ENCODE measurements around the gene TBC1D2B. TPM values are rescaled to one million over a fixed set of nuclear protein-coding genes. Genes with fewer than 3 reads are reported as not detected.
A peak's percentile ranks its signal among the peaks of the same experiment; 100 is the strongest.
"Not testable (repeated sequence)": the region's sequence is repeated elsewhere in the genome, so short reads cannot be mapped to it uniquely, and the experiment has no call there.

TBC1D2B gene
- total and polyA plus RNA-seq, 8 donors = 37.6 to 64.9 (median 49.2) TPM

DNA sequence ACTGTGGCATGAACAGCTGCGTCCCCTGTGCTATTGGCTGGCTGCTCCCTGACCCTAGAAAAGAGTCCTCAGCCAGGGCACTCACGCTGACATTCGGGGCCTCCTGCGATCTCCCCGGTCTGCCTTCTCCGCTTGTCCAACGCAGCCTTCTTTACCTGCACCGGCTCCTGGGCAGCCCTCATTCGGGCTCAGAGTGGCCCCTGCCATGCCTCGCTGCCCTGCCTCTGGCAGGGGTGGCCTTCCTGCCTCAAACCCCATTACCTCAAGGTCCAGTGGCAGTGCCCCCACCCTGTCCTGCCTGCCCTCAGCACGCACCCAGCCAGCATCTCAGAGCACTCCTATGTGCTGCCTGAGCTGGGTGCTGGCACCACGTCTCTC is 86.5 kb downstream of the TBC1D2B start:
- intact Hi-C loops (cut with DNase I) = no loop called here
- no peaks in the 10 kb centered on the region for H3K9me3 ChIP-seq
- H3K27ac ChIP-seq = no peak overlapping the region
- H3K4me3 ChIP-seq = no peak overlapping the region
- H3K36me3 ChIP-seq = peaks cover 0 to 13% of the 10 kb centered on the region in 2 donors
- ATAC-seq (no peak), DNase-seq (peak in 1 of 4 donors; percentile 61)
- H3K27me3 ChIP-seq = no peaks in the 10 kb centered on the region
- H3K4me1 ChIP-seq = peaks cover 11 to 26% of the 10 kb centered on the region in 2 donors
- TF ChIP-seq, protein P1, sequence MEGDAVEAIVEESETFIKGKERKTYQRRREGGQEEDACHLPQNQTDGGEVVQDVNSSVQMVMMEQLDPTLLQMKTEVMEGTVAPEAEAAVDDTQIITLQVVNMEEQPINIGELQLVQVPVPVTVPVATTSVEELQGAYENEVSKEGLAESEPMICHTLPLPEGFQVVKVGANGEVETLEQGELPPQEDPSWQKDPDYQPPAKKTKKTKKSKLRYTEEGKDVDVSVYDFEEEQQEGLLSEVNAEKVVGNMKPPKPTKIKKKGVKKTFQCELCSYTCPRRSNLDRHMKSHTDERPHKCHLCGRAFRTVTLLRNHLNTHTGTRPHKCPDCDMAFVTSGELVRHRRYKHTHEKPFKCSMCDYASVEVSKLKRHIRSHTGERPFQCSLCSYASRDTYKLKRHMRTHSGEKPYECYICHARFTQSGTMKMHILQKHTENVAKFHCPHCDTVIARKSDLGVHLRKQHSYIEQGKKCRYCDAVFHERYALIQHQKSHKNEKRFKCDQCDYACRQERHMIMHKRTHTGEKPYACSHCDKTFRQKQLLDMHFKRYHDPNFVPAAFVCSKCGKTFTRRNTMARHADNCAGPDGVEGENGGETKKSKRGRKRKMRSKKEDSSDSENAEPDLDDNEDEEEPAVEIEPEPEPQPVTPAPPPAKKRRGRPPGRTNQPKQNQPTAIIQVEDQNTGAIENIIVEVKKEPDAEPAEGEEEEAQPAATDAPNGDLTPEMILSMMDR (IDR thresholded peaks at IDR 0.05) = no peak

DNA sequence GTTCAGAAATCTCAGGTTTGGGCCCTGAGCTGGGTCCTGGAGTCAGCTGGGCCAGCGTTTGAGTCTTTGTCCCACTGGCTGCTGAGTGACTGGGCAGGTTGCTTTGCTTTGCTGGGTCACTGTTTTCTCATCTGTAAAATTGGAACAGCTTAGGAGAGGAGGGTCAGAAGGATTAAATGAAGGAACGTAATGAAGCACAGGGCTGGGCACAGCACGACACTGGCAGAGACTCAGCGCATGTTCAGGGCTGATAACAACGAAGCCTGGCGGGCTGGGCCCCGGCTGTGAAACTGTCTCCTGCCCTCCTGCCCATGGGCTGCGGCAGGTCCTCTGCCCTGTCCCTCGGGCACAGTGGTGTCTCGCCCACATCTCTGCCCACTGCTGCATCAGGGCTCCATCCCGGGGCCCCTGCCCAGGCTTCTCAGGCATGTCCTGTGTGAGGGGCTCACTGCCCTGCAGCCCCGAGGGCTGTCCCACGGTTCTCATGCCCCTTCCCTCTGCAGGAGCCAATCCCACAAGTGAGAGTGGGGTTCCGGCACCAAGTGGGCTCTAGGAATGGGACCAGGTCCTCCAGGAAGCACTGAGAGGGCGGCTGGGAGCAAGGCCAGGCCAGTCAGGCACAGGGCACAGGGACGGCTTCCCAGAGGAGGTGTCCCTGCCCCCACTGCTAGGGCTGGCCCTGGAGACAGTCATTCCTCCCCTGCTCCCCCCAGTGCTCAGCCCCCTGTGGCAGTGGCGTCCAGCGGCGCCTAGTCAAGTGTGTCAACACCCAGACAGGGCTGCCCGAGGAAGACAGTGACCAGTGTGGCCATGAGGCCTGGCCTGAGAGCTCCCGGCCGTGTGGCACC is 88.0 kb downstream of the TBC1D2B start:
- Histone ChIP-seq H3K4me3 (no peak overlapping the region), H3K27ac (no peak overlapping the region), H3K9me3 (no peaks in the 10 kb centered on the region), H3K36me3 (peaks cover 0 to 13% of the 10 kb centered on the region in 2 donors), H3K27me3 (no peaks in the 10 kb centered on the region), H3K4me1 (peaks cover 11 to 26% of the 10 kb centered on the region in 2 donors)
- DNase-seq (peak in 2 of 4 donors; percentile 22 to 61), ATAC-seq (no peak)
- intact Hi-C loops (cut with DNase I) = no loop called here
- TF ChIP-seq, protein P1 (IDR thresholded peaks at IDR 0.05) = no peak

DNA sequence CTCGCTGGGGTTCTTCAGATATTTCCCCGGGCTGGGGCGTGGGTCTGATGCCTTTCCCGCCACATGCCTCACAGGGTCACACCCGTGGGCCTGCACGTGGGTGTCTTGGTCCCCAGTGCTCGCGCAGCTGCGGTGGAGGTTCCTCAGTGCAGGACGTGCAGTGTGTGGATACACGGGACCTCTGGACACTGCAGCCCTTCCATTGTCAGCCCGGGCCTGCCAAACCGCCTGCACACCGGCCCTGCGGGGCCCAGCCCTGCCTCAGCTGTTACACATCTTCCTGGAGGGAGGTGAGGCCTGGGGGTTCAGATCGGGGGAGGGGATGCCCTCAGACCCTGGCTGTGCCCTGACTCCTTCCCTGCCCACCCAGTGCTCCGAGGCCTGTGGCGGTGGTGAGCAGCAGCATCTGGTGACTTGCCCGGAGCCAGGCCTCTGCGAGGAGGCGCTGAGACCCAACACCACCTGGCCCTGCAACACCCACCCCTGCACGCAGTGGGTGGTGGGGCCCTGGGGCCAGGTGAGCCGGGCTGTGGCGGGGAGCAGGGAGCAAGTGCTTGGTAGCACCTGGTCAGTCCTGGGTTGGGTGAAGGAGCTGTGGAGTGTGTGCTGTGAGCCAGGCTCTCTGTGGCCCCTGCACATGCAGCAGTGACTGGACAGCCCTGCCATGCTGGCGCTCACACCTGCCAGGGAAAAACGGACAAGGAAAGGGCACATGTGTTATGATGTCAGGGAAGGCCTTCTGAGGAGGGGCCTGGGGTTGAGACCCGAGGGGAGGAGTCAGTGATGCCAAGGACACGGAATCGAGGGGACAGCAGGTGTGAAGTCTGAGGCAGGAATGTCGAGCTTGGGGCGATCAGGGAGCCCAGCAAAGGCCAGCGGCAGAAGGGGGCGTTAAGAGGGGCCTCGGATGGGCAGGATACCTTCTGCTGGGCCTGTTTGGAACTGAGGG is 88.9 kb downstream of the TBC1D2B start:
- Histone ChIP-seq H3K4me3 (no peak overlapping the region), H3K9me3 (no peaks in the 10 kb centered on the region), H3K27me3 (no peaks in the 10 kb centered on the region), H3K36me3 (peaks cover 0 to 5% of the 10 kb centered on the region in 2 donors), H3K4me1 (peaks cover 11 to 18% of the 10 kb centered on the region in 2 donors), H3K27ac (no peak overlapping the region)
- TF ChIP-seq, protein P1 (IDR thresholded peaks at IDR 0.05) = no peak
- intact Hi-C loops (cut with DNase I) = no loop called here
- ATAC-seq = no peak
- DNase-seq = peak in 2 of 4 donors; percentile 28 to 55

DNA sequence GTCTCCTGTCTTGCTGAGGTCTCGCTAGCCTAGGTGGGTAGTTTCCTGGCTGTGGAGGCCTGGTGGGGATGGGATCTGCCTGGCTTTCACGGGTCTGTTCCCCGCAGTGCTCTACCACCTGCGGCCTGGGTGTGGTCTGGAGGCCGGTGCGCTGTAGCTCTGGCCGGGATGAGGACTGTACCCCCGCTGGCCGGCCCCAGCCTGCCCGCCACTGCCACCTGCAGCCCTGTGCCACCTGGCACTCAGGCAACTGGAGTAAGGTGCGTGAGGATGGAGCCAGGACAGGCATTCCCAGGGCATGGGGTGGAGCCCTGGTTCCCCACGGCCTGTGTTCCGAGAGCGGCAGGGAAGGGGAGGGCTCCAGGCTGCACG is 89.8 kb downstream of the TBC1D2B start:
- H3K4me3 ChIP-seq; intact Hi-C loops (cut with DNase I); H3K27me3 ChIP-seq; H3K36me3 ChIP-seq; H3K27ac ChIP-seq; ATAC-seq; H3K9me3 ChIP-seq: not testable (repeated sequence)
- H3K4me1 ChIP-seq = peaks cover 11 to 13% of the 10 kb centered on the region in 2 donors
- DNase-seq = peak in 1 of 4 donors; percentile 59

DNA sequence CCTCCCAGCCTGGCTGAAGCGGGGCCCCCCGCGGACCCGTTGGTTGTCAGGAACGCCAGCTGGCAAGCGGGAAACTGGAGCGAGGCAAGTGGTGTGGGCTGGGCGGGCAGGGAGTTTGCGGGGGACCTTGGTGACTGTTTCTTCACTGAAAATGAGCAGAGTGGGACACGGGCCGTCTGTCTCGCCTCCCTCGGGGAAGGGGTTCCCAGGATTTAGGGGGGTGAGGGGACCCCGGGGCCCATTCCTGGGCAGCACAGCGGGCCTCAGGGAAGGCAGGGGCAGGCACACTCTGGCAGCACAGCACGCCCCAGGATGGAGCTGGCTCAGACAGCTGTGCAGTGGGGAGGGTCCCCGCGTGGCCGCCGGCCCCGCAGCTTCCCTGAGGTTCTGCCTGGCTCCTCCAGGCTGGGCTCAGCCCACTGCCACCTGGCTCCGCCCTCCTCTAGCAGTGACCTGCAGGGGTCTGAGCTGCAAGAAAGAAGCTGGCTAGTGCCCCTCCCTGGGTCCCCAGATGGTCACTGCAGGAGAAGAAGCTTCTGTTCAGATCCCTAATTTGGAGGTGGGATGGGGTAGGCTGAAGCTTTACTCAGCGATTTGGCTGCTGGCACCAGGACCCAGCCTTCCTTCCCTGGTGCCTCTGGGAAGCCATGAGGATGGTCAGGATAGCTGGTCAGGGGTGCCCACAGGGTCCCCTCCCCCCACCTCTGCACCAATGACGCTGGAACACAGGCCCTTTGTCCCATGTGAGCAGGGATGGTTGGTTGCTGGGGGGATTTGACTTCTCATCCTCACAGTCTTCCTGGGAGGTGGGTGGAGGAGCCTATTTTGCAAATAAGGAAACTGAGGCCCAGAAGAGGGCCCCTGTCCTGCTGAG is 90.4 kb downstream of the TBC1D2B start:
- no peaks in the 10 kb centered on the region for H3K27me3 ChIP-seq
- H3K4me3 ChIP-seq = no peak overlapping the region
- ATAC-seq = no peak
- no peaks in the 10 kb centered on the region for H3K36me3 ChIP-seq
- H3K27ac ChIP-seq = no peak overlapping the region
- no peaks in the 10 kb centered on the region for H3K9me3 ChIP-seq
- DNase-seq = peak in 3 of 4 donors; percentile 29 to 74 (median 69)
- TF ChIP-seq, protein P1 (IDR thresholded peaks at IDR 0.05) = no peak
- peaks cover 11 to 13% of the 10 kb centered on the region in 2 donors for H3K4me1 ChIP-seq
- intact Hi-C loops (cut with DNase I) = no loop called here

Measured in left lung (tissue), 10 donors.